K562 (cell line): ENCODE measurements around the gene NONO. TPM values are rescaled to one million over a fixed set of nuclear protein-coding genes. Genes with fewer than 3 reads are reported as not detected.

Experiments used
- CBX3 ChIP-seq, 2 experiments: IDR thresholded peaks; 1 replicate in 1 of 2; 2 replicates in 1 of 2; pipeline ENCODE4 v1.6.1; 2012; ENCODE audit warnings: inconsistent platforms in 2 of 2, low read length in 2 of 2, borderline replicate concordance in 1 of 2, control low read depth in 1 of 2
- CREB1 ChIP-seq, 2 experiments: sonication (generic) in 1 of 2; formaldehyde crosslinking in 1 of 2; IDR thresholded peaks; 2 replicates each; pipeline versions ENCODE4 v1.6.1 to v1.8.0; 2012 to 2022; ENCODE audit warnings: inconsistent platforms in 1 of 2, mild to moderate bottlenecking in 1 of 2, missing genetic modification reagents in 1 of 2, moderate library complexity in 1 of 2
- ELF4 ChIP-seq: fragments of 450-650 bp; formaldehyde crosslinking; IDR thresholded peaks from 2 replicates; pipeline ENCODE4 v1.4.0; 2022; ENCODE audit warnings: missing genetic modification characterization
- IRF1 ChIP-seq: sonication (generic); formaldehyde crosslinking; IDR thresholded peaks from 2 replicates; pipeline ENCODE4 v1.8.0; 2022; ENCODE audit warnings: missing genetic modification reagents, mild to moderate bottlenecking, borderline replicate concordance
- MEF2A ChIP-seq: IDR thresholded peaks from 2 replicates; pipeline ENCODE4 v1.6.1; 2011; ENCODE audit warnings: low read depth, mild to moderate bottlenecking, low read length, moderate library complexity; ENCODE audit not compliant: control insufficient read depth
- PTRF ChIP-seq: fragments of 450-650 bp; IDR thresholded peaks from 2 replicates; pipeline ENCODE4 v1.6.1; 2016; ENCODE audit warnings: mild to moderate bottlenecking, missing genetic modification characterization, missing compliant biosample characterization
- RAD21 ChIP-seq, 2 experiments: fragments of 250-450 bp in 1 of 2; fragments of 450-650 bp in 1 of 2; sonication (Bioruptor Pico) in 1 of 2; formaldehyde crosslinking in 1 of 2; IDR thresholded peaks in 1 of 2; conservative IDR thresholded peaks in 1 of 2; 2 replicates each; pipeline versions ENCODE4 v1.4.0 to v1.8.0; 2020 to 2022; ENCODE audit warnings: mild to moderate bottlenecking in 2 of 2, moderate library complexity in 1 of 2
- RBM15 ChIP-seq: fragments of 200-400 bp; formaldehyde crosslinking; IDR thresholded peaks from 2 replicates; pipeline ENCODE4 v1.6.1; 2018; ENCODE audit warnings: mild to moderate bottlenecking, low read length, moderate library complexity; ENCODE audit not compliant: insufficient read depth
- TAF9B ChIP-seq: fragments of 450-650 bp; IDR thresholded peaks from 2 replicates; pipeline ENCODE4 v1.6.1; 2018; ENCODE audit warnings: mild to moderate bottlenecking; ENCODE audit not compliant: partially characterized antibody
- UBTF ChIP-seq, 2 experiments: IDR thresholded peaks; 2 replicates each; pipeline ENCODE4 v1.6.1; 2012; ENCODE audit warnings: improper control_type of control experiment in 2 of 2, low read depth in 2 of 2, low read length in 2 of 2, borderline replicate concordance in 1 of 2
- ZC3H4 ChIP-seq: sonication (generic); formaldehyde crosslinking; IDR thresholded peaks from 2 replicates; pipeline ENCODE4 v1.9.0; 2021; ENCODE audit warnings: missing genetic modification reagents, borderline replicate concordance
- ZNF175 ChIP-seq: fragments of 200-800 bp; sonication (Bioruptor generic); IDR thresholded peaks from 2 replicates; pipeline ENCODE4 v1.6.1; 2016; ENCODE audit warnings: low read depth, mild to moderate bottlenecking, missing genetic modification characterization, missing compliant biosample characterization
- polyA plus RNA-seq, 8 experiments: library from polyadenylated mRNA; depleted of rRNA in 4 of 8; stranded (reverse) in 5 of 8; unstranded in 3 of 8; fragments of >200 nt; fragmentation: Nextera tagmentation in 2 of 8; fragmentation: Illumina TruSeq in 1 of 8; extraction: Ambion mirVana in 2 of 8; extraction: Trizol in 1 of 8; gene quantifications; 2 replicates each; pipeline versions ENCODE4 v1.2.1 to v1.2.3, GENCODE V29; 2011 to 2014; ENCODE audit warnings: inconsistent platforms in 1 of 8, missing spikeins in 1 of 8
- total RNA-seq, 7 experiments: library from RNA; depleted of rRNA in 6 of 7; stranded (reverse); fragments of >200 nt in 6 of 7; fragmentation: Illumina TruSeq in 2 of 7; extraction: Trizol in 2 of 7; gene quantifications; 2 replicates each; pipeline versions ENCODE4 v1.2.1 to v1.2.3, GENCODE V29; 2011 to 2021; ENCODE audit warnings: low replicate concordance in 1 of 7
- TF ChIP-seq, protein P1 (sequence below): sonication (generic); formaldehyde crosslinking; IDR thresholded peaks from 2 replicates; pipeline ENCODE4 v1.8.1; 2023; ENCODE audit warnings: mild to moderate bottlenecking, missing genetic modification reagents, moderate library complexity
- TF ChIP-seq, protein P2 (sequence below): fragments of 450-650 bp; IDR thresholded peaks from 2 replicates; pipeline ENCODE4 v1.6.1; 2016
- TF ChIP-seq, protein P3 (sequence below), 2 experiments: fragments of 450-650 bp; IDR thresholded peaks; 2 replicates each; pipeline ENCODE4 v1.6.1; 2016

The NONO gene
- total and polyA plus RNA-seq, 9 of the 15 experiments (the other 6 are each of a cell fraction or from before 2014, with no cell fraction given): 333 to 651 (median 451) TPM

DNA sequence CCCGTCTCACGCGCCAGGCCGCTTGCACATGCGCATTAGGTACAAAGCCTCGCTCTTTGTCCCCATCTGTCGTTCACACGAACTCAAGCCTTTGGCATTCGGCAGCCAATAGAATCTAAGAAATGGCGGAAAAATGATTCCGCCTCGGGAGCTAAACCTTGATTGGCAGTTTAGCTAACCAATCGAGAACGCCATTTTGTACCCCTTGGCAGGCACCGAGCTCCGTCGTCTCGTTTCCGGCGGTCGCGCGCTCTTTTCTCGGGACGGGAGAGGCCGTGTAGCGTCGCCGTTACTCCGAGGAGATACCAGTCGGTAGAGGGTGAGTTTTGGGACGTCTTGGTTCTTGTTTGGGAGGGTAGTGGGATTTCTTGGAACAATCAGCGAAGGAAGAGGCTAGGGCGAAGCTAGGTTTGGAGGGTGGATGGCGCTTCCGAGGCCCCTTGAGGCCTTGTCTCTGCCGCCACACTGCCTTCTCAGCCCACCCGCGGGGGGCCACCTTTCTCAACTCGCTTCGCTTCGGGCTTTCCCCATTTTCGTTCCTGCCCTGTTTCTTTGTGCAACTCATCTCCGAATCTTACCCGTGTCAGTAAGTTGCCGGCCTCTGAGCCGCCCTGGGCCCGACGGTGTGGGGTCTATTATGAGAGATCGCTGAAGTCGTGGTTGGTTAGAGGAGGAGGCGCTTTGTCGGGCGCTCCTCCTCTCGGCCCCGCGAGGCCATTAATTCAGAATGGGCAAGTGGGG, at the start of gene NONO (continued):
- no peak for TF ChIP-seq RAD21 (CRISPR knock-in tag; conservative IDR thresholded peaks at IDR 0.05 in 1 of 2, IDR thresholded peaks at IDR 0.05 in 1 of 2)
- no peak for TF ChIP-seq PTRF (tag)
- peak; percentile 81 for TF ChIP-seq TAF9B
- TF ChIP-seq ELF4 (CRISPR knock-in tag): no peak
- TF ChIP-seq CBX3 (IDR thresholded peaks at IDR 0.05; ENCODE audit: borderline replicate concordance in 1 of 2, low read length in 2 of 2): no peak
- TF ChIP-seq UBTF (IDR thresholded peaks at IDR 0.05; ENCODE audit: borderline replicate concordance in 1 of 2, low read depth in 2 of 2, low read length in 2 of 2): 0 out of 4 replicates have a peak, but pooled peaks of 1 of the 2 experiments have one; percentile 77
- TF ChIP-seq ZC3H4 (CRISPR knock-in tag): no peak
- no peak for TF ChIP-seq ZNF175 (CRISPR knock-in tag)
- TF ChIP-seq, protein P1, sequence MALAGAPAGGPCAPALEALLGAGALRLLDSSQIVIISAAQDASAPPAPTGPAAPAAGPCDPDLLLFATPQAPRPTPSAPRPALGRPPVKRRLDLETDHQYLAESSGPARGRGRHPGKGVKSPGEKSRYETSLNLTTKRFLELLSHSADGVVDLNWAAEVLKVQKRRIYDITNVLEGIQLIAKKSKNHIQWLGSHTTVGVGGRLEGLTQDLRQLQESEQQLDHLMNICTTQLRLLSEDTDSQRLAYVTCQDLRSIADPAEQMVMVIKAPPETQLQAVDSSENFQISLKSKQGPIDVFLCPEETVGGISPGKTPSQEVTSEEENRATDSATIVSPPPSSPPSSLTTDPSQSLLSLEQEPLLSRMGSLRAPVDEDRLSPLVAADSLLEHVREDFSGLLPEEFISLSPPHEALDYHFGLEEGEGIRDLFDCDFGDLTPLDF (CRISPR knock-in tag): peak; percentile 64; the same call in 1 of the 2 replicates
- no peak for TF ChIP-seq IRF1 (CRISPR knock-in tag)
- no peak for TF ChIP-seq MEF2A
- TF ChIP-seq, protein P2, sequence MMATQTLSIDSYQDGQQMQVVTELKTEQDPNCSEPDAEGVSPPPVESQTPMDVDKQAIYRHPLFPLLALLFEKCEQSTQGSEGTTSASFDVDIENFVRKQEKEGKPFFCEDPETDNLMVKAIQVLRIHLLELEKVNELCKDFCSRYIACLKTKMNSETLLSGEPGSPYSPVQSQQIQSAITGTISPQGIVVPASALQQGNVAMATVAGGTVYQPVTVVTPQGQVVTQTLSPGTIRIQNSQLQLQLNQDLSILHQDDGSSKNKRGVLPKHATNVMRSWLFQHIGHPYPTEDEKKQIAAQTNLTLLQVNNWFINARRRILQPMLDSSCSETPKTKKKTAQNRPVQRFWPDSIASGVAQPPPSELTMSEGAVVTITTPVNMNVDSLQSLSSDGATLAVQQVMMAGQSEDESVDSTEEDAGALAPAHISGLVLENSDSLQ: peak; percentile 99
- TF ChIP-seq, protein P3, sequence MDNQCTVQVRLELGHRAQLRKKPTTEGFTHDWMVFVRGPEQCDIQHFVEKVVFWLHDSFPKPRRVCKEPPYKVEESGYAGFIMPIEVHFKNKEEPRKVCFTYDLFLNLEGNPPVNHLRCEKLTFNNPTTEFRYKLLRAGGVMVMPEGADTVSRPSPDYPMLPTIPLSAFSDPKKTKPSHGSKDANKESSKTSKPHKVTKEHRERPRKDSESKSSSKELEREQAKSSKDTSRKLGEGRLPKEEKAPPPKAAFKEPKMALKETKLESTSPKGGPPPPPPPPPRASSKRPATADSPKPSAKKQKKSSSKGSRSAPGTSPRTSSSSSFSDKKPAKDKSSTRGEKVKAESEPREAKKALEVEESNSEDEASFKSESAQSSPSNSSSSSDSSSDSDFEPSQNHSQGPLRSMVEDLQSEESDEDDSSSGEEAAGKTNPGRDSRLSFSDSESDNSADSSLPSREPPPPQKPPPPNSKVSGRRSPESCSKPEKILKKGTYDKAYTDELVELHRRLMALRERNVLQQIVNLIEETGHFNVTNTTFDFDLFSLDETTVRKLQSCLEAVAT (IDR thresholded peaks at IDR 0.05): peak in 1 of 2 experiments; percentile 75; a peak in 3 of 4 replicates
- 0 out of 2 replicates have a peak, but pooled peaks have one; percentile 40 for TF ChIP-seq CREB1 (IDR thresholded peaks at IDR 0.05)
- TF ChIP-seq CREB1 (CRISPR knock-in tag; IDR thresholded peaks at IDR 0.05): 0 out of 2 replicates have a peak, but pooled peaks have one; percentile 40
- TF ChIP-seq RBM15: no peak
